Prostate gland (tissue), 2 donors: ENCODE measurements around the gene TJAP1.

Experiments used
- POLR2A ChIP-seq: fragments of 450-650 bp; IDR thresholded peaks from one replicate; pipeline ENCODE4 v1.6.1; 2016; ENCODE audit warnings: antibody characterized with exemption, mild to moderate bottlenecking
- TF ChIP-seq, protein P1 (sequence below), 4 experiments: fragments of 200-600 bp in 2 of 4; fragments of 450-650 bp in 2 of 4; sonication (generic) in 2 of 4; IDR thresholded peaks; 1 replicate in 3 of 4; 2 replicates in 1 of 4; pipeline ENCODE4 v1.5.1; 2016 to 2019; ENCODE audit warnings: antibody characterized with exemption in 4 of 4, mild to moderate bottlenecking in 2 of 4, moderate library complexity in 2 of 4

DNA sequence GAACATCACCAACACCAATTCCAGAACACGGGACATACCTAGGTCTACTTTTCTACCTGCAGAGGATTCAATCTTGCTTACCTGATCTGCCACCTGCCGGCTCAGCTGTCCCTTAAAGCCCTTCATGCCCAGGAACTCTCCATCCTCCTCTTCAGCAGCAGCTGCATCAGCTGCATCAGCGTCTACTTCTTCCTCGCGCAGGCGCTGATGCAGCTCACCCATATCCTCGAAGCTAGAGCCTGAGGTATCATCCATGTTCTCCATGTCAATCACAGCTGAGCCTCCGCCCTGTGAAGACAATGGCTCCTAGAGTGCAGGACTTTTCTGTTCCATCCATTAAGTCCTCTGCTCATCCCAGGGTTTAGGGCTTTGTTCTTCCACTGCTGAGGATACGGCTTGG, 38.4 kb downstream of the TJAP1 start:
- TF ChIP-seq, protein P1, sequence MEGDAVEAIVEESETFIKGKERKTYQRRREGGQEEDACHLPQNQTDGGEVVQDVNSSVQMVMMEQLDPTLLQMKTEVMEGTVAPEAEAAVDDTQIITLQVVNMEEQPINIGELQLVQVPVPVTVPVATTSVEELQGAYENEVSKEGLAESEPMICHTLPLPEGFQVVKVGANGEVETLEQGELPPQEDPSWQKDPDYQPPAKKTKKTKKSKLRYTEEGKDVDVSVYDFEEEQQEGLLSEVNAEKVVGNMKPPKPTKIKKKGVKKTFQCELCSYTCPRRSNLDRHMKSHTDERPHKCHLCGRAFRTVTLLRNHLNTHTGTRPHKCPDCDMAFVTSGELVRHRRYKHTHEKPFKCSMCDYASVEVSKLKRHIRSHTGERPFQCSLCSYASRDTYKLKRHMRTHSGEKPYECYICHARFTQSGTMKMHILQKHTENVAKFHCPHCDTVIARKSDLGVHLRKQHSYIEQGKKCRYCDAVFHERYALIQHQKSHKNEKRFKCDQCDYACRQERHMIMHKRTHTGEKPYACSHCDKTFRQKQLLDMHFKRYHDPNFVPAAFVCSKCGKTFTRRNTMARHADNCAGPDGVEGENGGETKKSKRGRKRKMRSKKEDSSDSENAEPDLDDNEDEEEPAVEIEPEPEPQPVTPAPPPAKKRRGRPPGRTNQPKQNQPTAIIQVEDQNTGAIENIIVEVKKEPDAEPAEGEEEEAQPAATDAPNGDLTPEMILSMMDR (IDR thresholded peaks at IDR 0.05) = no peak
- TF ChIP-seq POLR2A = no peak
